Measurements from ENCODE around the gene RIMBP2. TPM values are rescaled to one million over a fixed set of nuclear protein-coding genes. Genes with fewer than 3 reads are reported as not detected.

Gene RIMBP2
- total and polyA plus RNA-seq, 4 donors = 0.05 to 2.9 (median 0.95) TPM

DNA sequence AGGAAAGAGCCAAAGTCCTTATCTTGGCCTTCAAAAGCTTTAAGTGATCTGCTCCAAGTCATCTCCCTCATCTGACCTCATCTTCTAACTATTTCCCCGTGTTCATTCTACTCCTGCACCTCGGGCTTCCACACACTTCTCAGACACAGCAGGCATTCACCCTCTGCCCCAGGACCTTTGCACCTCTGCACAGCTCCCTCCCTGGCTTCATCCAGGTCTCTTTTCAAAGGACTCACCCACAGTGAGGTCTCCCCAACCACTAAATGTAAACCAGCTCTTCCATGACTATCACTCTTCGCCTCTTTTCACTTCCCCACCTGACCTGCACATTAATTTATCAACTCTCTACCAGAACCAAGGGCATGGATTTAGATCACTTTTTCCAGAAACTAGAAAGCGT is 216.6 kb downstream of the RIMBP2 start:
- DNase-seq (no peak), ATAC-seq (ENCODE audit: insufficient read depth, low FRiP score) (no peak)
- WGBS, 2 donors = 68 to 76% methylated on average over 4 of the region's 4 CpGs
- TF ChIP-seq, protein P1, sequence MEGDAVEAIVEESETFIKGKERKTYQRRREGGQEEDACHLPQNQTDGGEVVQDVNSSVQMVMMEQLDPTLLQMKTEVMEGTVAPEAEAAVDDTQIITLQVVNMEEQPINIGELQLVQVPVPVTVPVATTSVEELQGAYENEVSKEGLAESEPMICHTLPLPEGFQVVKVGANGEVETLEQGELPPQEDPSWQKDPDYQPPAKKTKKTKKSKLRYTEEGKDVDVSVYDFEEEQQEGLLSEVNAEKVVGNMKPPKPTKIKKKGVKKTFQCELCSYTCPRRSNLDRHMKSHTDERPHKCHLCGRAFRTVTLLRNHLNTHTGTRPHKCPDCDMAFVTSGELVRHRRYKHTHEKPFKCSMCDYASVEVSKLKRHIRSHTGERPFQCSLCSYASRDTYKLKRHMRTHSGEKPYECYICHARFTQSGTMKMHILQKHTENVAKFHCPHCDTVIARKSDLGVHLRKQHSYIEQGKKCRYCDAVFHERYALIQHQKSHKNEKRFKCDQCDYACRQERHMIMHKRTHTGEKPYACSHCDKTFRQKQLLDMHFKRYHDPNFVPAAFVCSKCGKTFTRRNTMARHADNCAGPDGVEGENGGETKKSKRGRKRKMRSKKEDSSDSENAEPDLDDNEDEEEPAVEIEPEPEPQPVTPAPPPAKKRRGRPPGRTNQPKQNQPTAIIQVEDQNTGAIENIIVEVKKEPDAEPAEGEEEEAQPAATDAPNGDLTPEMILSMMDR (IDR thresholded peaks at IDR 0.05; ENCODE audit: control extremely low read depth, extremely low read depth) = no peak
- H3K9ac ChIP-seq (ENCODE audit: insufficient read depth in 1 of 2, low read length in 2 of 2) = no peak overlapping the region
- H3K36me3 ChIP-seq (ENCODE audit: control insufficient read depth in 4 of 4, insufficient read depth in 4 of 4, low read length in 4 of 4) = no peaks in the 10 kb centered on the region
- H3K4me1 ChIP-seq (ENCODE audit: control insufficient read depth in 5 of 5, insufficient read depth in 5 of 5, low read length in 5 of 5) = no peaks in the 10 kb centered on the region
- no peak overlapping the region for H3K4me3 ChIP-seq
- no peak overlapping the region for H3K27ac ChIP-seq (ENCODE audit: low read depth in 1 of 2, low read length in 1 of 2)
- no peaks in the 10 kb centered on the region for H3K27me3 ChIP-seq (ENCODE audit: control insufficient read depth in 3 of 3, insufficient read depth in 3 of 3, low read length in 2 of 3)
- no peaks in the 10 kb centered on the region for H3K9me3 ChIP-seq (ENCODE audit: control insufficient read depth in 4 of 4, insufficient read depth in 3 of 4, low read length in 3 of 4)

DNA sequence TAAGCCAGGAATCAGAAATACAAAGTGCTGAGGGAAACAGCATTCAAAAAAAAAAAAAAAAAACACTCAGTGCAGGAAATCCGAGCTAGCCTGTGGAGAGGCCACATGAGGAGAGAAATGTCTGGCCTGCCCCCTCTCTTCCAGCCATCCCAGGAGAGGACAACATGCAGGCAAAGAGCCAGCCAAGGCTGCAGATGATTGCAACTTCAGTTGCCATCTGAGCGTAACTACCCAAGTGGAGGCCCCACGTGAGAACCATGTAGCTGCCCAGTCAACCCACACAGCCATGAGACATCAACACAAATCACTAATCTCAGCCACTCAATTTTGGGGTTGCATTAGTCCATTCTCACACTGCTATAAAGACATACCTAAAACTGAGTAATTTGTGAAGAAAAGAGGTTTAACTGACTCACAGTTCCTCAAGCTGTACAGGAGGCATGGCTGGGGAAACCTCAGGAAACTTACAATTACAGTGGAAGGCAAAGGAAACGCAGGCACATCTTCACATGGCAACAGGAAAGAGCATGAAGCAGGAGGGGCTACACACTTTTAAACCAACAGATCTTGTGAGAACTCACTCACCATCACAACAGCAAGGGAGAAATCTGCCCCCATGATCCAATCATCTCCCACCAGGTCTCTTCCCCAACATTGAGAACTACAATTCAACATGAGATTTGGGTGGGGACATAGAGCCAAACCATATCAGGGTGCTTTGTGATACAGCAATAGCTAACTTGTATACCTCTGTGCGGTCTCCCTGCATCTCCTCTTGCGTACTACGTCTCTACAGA is 217.3 kb downstream of the RIMBP2 start:
- Histone ChIP-seq H3K4me1 (ENCODE audit: control insufficient read depth in 5 of 5, insufficient read depth in 5 of 5, low read length in 5 of 5) (no peaks in the 10 kb centered on the region), H3K9ac (ENCODE audit: insufficient read depth in 1 of 2, low read length in 2 of 2) (no peak overlapping the region), H3K9me3 (ENCODE audit: control insufficient read depth in 4 of 4, insufficient read depth in 3 of 4, low read length in 3 of 4) (no peaks in the 10 kb centered on the region), H3K27me3 (ENCODE audit: control insufficient read depth in 3 of 3, insufficient read depth in 3 of 3, low read length in 2 of 3) (no peaks in the 10 kb centered on the region), H3K4me3 (no peak overlapping the region), H3K36me3 (ENCODE audit: control insufficient read depth in 4 of 4, insufficient read depth in 4 of 4, low read length in 4 of 4) (no peaks in the 10 kb centered on the region), H3K27ac (ENCODE audit: low read depth in 1 of 2, low read length in 1 of 2) (no peak overlapping the region)
- DNase-seq (no peak), ATAC-seq (ENCODE audit: insufficient read depth, low FRiP score) (no peak)
- TF ChIP-seq, protein P1 (IDR thresholded peaks at IDR 0.05; ENCODE audit: control extremely low read depth, extremely low read depth) = no peak
- 80 to 86% methylated on average over 7 of the region's 7 CpGs for WGBS, 2 donors

DNA sequence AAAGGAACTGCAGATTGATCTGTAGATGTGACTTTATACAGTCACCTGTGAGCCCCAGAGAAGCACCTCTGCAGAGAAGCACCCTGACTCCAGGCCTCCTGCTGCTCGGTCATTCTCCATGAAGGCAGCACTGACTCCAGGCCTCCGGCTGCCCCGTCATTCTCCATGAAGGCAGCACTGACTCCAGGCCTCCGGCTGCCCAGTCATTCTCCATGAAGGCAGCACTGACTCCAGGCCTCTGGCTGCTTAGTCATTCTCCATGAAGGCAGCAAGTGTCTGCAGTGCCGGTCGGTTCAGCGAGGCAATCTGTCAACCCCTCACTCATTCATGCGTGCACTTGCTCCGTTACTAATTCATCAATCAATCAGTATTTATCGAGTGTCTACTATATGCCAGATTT is 218.1 kb downstream of the RIMBP2 start:
- Histone ChIP-seq H3K27me3 (ENCODE audit: control insufficient read depth in 3 of 3, insufficient read depth in 3 of 3, low read length in 2 of 3) (no peaks in the 10 kb centered on the region), H3K9me3 (ENCODE audit: control insufficient read depth in 4 of 4, insufficient read depth in 3 of 4, low read length in 3 of 4) (no peaks in the 10 kb centered on the region), H3K4me1 (ENCODE audit: control insufficient read depth in 5 of 5, insufficient read depth in 5 of 5, low read length in 5 of 5) (no peaks in the 10 kb centered on the region), H3K4me3 (no peak overlapping the region), H3K9ac (ENCODE audit: insufficient read depth in 1 of 2, low read length in 2 of 2) (no peak overlapping the region), H3K27ac (ENCODE audit: low read depth in 1 of 2, low read length in 1 of 2) (no peak overlapping the region), H3K36me3 (ENCODE audit: control insufficient read depth in 4 of 4, insufficient read depth in 4 of 4, low read length in 4 of 4) (no peaks in the 10 kb centered on the region)
- ATAC-seq (ENCODE audit: insufficient read depth, low FRiP score) (no peak), DNase-seq (no peak)
- TF ChIP-seq, protein P1 (IDR thresholded peaks at IDR 0.05; ENCODE audit: control extremely low read depth, extremely low read depth) = no peak
- WGBS, 2 donors = 80 to 85% methylated on average over 10 of the region's 10 CpGs

Data from lung (tissue), 12 donors.